Measurements from ENCODE around the gene TAF7L. TPM values are rescaled to one million over a fixed set of nuclear protein-coding genes. Genes with fewer than 3 reads are reported as not detected.

The TAF7L gene
- total RNA-seq, 1 donor from 2014 or later, result 0.36 TPM

Other genes with a start within 250 kb of the TAF7L start
- 17.2 and 19.3 TPM in 2 replicates for gene TRMT2B, start 239.2 kb downstream of the TAF7L start, total RNA-seq
- gene TMEM35A, start 212.5 kb downstream of the TAF7L start, total RNA-seq, result not detected in 2 replicates
- 11.4 and 13.1 TPM in 2 replicates for gene CENPI, start 193.1 kb downstream of the TAF7L start, total RNA-seq
- 0.23 and 0.39 TPM in 2 replicates for gene DRP2, start 71.5 kb downstream of the TAF7L start, total RNA-seq
- gene TIMM8A, start 57.4 kb upstream of the TAF7L start, total RNA-seq, result 30.9 and 36.5 TPM in 2 replicates
- gene BTK, start 94.9 kb upstream of the TAF7L start, total RNA-seq, result not detected in 2 replicates
- gene RPL36A, start 99.7 kb upstream of the TAF7L start, total RNA-seq, result 226 and 269 TPM in 2 replicates
- gene GLA, start 116.6 kb upstream of the TAF7L start, total RNA-seq, result 65.7 and 67.9 TPM in 2 replicates
- gene HNRNPH2, start 116.9 kb upstream of the TAF7L start, total RNA-seq, result 20.6 and 21.3 TPM in 2 replicates
- 3.3 and 4.8 TPM in 2 replicates for gene ARMCX4, start 194.1 kb upstream of the TAF7L start, total RNA-seq